ENCODE measurements around the gene PPFIBP1.

The PPFIBP1 gene

GRCh38 chr12:27665704-27666103, 141.7 kb downstream of the PPFIBP1 start:
- TF ChIP-seq, protein P1, sequence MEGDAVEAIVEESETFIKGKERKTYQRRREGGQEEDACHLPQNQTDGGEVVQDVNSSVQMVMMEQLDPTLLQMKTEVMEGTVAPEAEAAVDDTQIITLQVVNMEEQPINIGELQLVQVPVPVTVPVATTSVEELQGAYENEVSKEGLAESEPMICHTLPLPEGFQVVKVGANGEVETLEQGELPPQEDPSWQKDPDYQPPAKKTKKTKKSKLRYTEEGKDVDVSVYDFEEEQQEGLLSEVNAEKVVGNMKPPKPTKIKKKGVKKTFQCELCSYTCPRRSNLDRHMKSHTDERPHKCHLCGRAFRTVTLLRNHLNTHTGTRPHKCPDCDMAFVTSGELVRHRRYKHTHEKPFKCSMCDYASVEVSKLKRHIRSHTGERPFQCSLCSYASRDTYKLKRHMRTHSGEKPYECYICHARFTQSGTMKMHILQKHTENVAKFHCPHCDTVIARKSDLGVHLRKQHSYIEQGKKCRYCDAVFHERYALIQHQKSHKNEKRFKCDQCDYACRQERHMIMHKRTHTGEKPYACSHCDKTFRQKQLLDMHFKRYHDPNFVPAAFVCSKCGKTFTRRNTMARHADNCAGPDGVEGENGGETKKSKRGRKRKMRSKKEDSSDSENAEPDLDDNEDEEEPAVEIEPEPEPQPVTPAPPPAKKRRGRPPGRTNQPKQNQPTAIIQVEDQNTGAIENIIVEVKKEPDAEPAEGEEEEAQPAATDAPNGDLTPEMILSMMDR (IDR thresholded peaks at IDR 0.05; ENCODE audit: low read depth, low read length) = no peak
- DNase-seq (ENCODE audit: extremely low read depth, low read depth) = no peak

GRCh38 chr12:27666510-27666909, 142.5 kb downstream of the PPFIBP1 start:
- TF ChIP-seq, protein P1 (IDR thresholded peaks at IDR 0.05; ENCODE audit: low read depth, low read length) = no peak
- DNase-seq (ENCODE audit: extremely low read depth, low read depth) = no peak

GRCh38 chr12:27667540-27667939, 143.5 kb downstream of the PPFIBP1 start:
- peak; percentile 29 for DNase-seq (ENCODE audit: extremely low read depth, low read depth)
- TF ChIP-seq, protein P1 (IDR thresholded peaks at IDR 0.05; ENCODE audit: low read depth, low read length) = no peak

DNA sequence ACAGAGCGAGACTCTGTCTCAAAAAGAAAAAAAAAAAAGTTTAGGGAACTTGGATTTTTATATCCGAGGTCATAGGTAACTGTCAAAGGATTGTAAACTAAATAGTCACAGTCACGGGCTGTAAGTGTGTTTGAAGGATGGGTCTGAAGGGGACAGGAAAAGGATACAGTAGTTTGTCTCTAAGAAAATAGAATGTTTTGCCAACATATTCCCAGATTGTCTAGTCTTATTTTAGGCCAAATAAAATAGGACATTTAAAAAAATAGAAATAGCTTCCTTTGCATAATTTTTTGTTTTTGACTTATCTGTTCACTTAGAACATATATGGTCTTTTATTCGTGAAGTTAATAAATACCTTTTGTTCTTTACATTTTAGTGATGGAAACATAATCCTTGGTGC, 148.0 kb downstream of the PPFIBP1 start:
- no peak for DNase-seq (ENCODE audit: extremely low read depth, low read depth)
- TF ChIP-seq, protein P1 (IDR thresholded peaks at IDR 0.05; ENCODE audit: low read depth, low read length) = no peak

DNA sequence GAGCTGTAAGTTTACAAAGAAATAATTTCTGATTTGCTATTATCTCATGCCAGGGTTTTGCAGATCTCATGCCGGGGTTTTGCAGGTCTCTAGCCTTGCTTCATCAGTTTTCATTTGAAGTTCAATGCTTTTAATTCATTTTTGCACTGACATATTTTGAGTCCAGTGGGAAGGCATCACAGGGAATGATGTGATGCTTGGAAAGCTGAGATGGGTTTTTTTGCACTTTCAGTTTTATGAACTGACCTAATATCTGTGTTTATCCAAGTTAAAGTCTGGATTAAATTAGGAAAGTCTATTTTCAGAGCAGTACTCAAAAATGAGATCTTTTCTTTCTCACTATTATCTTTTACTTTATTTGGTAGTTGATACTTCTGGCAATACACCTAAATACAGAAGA, 148.6 kb downstream of the PPFIBP1 start:
- no peak for DNase-seq (ENCODE audit: extremely low read depth, low read depth)
- TF ChIP-seq, protein P1 (IDR thresholded peaks at IDR 0.05; ENCODE audit: low read depth, low read length) = no peak

DNA sequence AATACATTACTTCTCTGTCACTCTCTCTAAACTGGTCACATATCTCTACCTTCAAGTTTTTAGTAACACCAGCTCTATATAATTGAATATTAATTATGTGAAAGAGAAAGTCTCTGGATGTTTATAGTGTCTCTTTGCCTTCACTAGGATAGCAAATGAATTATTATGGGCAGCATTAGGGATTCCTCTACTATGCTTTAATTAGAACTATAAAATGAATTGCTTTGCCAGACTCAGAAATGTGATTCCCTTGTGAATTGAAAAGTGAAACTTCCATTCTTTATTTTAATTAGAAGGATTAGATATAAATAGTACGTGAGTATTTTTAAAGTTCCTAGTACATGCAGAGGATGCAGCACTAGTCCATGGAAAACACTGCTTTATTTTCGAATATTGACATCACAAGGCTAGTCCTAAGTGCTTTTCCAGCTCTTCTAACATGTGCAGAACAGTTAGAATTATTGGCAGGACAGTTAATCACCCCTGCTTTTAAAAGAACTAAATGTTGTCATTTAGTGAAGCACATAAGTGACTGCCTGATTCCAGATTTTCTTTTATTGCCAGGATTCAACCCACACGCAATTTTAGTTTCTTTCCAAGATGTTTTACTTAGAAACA, 149.2 kb downstream of the PPFIBP1 start:
- TF ChIP-seq, protein P1 (IDR thresholded peaks at IDR 0.05; ENCODE audit: low read depth, low read length) = no peak
- DNase-seq (ENCODE audit: extremely low read depth, low read depth) = no peak

DNA sequence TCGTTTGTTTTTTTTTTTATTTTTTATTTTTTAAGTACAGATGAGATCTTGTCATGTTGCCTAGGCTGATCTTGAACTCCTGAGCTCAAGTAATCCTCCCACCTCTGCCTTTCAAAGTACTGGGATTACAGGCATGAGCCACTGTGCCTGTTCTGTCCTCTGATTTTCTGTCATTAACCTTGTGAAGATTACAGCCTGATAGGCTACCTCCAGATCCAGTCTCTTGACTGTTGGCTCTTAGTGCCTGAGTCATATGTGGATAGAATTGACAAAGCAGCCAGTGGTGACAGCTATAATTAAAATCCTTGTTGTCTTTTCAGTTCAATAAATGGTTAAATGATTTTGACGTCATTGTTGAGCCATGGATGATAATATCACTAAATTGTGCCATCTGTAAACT, 151.0 kb downstream of the PPFIBP1 start:
- TF ChIP-seq, protein P1 (IDR thresholded peaks at IDR 0.05; ENCODE audit: low read depth, low read length) = no peak
- no peak for DNase-seq (ENCODE audit: extremely low read depth, low read depth)
